ENCODE results near the gene HLA-DOA.
A peak's percentile ranks its signal among the peaks of the same experiment; 100 is the strongest.

Gene HLA-DOA

DNA sequence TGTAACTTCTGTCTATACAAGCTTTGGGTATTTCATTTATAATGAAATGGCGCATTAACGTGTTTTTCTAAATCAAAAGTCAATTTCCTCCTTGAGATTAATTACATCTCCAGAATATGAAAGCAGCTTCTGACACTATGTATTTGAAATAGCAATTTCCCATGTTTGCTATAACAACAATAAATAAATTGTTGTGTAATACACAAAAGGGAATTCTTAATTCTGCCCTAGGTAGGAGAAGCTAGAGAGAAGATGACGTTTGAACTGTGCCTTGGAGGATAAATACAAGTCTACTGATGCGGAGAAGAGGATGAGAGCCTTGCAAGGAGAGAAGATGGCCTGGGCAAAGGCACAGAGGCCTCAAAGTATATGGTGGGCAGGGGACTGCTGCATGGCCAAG is 7.6 kb upstream of the HLA-DOA start:
- no peak for DNase-seq (ENCODE audit: low read depth in 2 of 2, low spot score in 1 of 2)

GRCh38 chr6:33015798-33016197 is 6.4 kb upstream of the HLA-DOA start:
- DNase-seq (ENCODE audit: low read depth in 2 of 2, low spot score in 1 of 2) = no peak

DNA sequence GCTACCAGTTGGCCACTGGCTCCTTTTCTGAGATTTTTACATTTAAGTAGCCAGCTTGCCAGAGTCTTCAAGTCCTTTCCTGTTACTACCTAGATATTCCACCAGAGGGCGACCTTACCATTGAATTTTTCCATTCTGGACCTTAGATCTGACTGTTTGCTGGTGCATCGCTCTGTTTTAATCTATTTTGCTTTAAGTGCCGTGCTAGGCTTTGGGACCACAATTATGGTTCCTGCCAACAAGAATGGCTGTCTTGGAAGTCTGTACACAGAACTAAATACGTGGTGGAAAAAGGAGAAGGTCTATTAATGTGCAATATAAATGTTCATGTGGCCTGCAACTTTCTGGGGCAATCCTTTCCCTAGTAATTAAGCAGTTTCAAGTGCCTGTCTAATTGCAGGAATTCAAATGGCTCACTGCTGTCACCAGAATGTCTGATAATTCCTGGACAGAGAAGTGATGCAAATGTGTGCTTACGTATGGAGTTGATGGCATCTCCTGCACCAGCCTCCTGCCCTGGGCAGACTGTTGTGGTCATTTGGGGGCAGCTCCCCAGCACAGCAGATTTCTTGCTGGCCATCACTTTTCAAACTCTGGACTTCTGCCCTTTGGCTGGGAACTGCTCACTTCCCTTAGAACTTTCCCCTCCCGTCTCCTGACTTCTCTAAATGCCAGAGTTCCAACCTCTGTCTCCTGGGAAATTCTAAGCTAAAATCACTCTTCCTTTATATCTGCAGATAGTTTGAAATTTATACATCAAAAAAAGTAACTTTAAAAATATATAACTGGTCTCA is 5.6 kb upstream of the HLA-DOA start:
- DNase-seq (ENCODE audit: low read depth in 2 of 2, low spot score in 1 of 2) = peak; percentile 9 to 11

DNA sequence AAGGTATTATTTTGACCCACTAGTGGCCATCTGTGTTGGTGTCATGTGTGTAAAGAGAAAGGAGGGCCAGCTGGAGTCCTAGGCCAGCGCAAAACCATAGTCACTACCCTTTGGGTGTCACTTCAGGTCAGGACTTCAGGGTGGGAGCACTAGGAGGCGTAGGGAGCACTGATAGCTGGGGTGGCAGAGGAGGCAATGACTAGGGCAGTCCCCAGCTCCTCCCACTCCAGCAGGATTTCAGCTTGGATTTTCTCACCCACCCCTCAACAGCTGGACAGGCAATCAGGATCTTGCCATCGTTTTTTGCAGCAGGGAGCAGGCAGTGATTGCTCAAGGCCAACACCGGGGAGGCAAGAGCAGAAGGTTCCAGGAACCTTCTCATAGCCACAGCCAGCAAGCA is 4.2 kb upstream of the HLA-DOA start:
- no peak for DNase-seq (ENCODE audit: low read depth in 2 of 2, low spot score in 1 of 2)

DNA sequence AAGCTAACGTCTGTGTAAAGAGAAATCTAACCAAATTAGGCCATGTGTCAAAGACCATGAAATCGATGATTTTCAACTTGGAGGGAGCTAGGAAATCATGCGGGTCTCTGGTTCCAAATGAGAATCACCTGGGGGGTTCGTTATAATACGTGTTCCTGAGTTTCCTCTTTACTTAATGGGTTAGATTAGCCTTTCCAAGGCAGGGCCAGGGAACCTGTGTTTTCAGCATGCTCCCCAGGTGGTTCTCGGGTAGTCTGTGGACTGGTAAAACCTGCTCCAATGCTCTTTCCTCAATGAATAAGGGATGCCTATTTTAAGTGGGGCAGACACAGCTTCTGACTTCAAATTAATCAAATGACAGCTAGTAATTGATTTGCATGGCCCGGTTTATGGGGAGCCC is 965 bp upstream of the HLA-DOA start:
- no peak for DNase-seq (ENCODE audit: low read depth in 2 of 2, low spot score in 1 of 2)

GRCh38 chr6:33007831-33008400 is 1.5 kb downstream of the HLA-DOA start:
- DNase-seq (ENCODE audit: low read depth in 2 of 2, low spot score in 1 of 2) = no peak

- DNase-seq (ENCODE audit: low read depth in 2 of 2, low spot score in 1 of 2) = no peak
Observed at GRCh38 chr6:33004940-33005339, 4.5 kb downstream of the HLA-DOA start.

GRCh38 chr6:33001685-33002084 is 7.7 kb downstream of the HLA-DOA start:
- DNase-seq (ENCODE audit: low read depth in 2 of 2, low spot score in 1 of 2) = no peak

GRCh38 chr6:33000055-33000454 is 9.3 kb downstream of the HLA-DOA start:
- no peak for DNase-seq (ENCODE audit: low read depth in 2 of 2, low spot score in 1 of 2)

DNA sequence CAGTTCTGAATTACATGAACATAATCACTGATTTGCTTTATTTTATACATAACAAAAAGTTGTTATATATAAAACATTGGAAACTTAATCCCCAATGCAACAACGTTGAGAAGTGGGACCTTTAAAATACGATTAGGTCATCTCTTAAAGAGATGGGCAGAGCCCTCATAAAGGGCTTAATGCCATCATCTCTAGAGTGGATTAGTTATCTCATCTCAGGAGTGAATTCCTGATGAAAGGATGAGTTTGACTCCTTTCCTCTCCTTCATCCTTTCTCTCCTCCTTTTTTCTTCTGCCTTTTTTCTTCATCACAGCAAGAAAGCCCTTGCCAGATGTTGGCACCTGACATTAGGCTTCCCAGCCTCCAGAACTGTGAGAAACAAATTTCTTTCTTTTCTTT is 13.9 kb downstream of the HLA-DOA start:
- DNase-seq (ENCODE audit: low read depth in 2 of 2, low spot score in 1 of 2) = no peak

DNA sequence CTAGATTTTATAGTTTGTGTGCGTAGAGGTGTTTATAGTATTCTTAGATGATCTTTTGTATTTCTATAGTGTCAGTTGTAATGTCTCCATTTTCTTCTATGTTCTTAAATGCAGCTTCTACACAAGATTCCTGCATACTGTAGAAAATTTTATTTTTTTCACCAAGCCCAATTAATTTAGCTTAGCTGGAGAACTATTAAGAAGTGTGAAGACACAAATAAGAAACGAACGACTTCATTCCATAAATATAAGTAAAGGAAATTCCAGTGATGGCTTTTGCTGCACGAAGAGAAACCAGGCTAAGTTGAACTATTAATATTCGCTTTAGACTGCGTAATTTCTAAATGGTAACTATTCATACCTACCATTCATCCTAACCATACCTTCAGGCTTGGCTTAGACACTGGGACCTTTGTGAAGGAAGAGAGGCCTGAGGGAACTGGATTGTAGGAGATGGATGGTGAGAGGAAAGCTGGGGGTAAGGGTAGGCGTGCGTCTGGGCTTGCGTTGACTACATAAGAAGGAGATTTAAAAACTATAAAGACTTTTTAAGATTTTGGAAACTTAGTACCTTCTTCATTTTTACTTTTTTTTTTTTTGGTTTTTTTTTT is 15.9 kb downstream of the HLA-DOA start:
- DNase-seq (ENCODE audit: low read depth in 2 of 2, low spot score in 1 of 2) = no peak

GRCh38 chr6:32991972-32992371 is 17.4 kb downstream of the HLA-DOA start:
- no peak for DNase-seq (ENCODE audit: low read depth in 2 of 2, low spot score in 1 of 2)

DNA sequence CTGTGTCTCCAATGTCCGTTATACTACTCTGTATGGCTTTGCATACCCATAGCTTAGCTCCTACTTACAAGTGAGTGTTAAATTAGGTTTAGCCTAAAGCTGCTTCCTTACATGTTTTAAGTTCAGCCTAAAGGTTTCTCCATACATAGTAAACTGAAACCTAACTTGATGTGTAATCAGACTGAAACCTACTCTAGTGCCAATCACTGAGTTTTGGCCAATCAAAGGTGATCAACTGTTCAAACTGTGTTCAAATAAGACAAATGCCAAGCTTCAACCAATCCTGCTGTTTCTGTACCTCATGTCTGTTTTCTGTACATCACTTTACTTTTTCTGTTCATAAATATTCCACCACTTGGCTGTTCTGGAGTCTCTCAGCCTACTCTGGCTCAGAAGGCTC is 20.0 kb downstream of the HLA-DOA start:
- no peak for DNase-seq (ENCODE audit: low read depth in 2 of 2, low spot score in 1 of 2)

- DNase-seq (ENCODE audit: low read depth in 2 of 2, low spot score in 1 of 2) = peak; percentile 77 to 89
Observed at GRCh38 chr6:32984622-32985389, 24.6 kb downstream of the HLA-DOA start.

DNA sequence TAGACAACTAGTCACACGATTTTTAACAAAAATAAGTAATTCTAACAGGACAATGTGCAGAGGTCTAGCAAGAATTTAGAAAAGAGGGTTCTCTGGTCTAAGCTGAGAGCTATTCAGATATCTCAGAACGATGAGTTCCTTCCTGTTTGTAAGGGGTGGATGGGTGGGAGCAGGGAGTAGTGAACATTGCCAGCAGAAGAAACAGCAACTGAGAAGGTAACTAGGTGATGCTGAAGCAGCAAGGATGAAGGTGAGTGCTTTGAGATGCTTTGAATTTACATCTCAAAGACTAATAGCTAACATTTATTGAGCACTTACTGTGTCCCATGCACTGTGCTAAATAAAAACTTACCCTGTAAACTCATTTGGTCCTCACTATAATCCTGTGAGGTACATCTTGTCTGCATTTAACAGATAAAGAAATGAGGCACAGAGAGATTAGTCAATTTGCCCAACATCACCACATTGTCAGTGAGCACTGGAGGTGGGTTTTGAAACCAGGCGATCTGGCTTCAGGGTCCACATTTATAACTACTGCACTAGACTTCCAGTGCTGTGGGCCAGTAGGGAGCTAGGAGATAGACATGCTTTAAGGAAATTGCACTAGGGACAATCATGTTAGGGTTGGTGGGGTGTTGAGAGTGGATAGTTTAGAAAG is 25.3 kb downstream of the HLA-DOA start:
- DNase-seq (ENCODE audit: low read depth in 2 of 2, low spot score in 1 of 2) = no peak

DNA sequence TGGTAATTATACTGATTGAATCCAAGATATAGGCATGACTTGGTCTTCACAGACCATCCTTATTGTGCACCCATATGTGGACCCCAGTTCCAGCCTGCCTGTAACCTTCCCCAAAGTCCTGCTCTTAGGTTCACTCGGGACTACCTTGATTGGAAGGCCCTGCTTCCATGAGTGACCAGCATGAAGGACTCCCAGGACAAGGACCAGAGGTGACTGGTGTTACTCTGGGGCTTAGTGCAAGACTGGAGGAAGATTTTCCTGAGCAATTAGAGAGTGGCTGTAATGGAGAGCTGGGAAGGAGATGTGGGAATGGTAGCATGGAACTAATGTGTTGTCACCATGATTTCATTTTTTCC is 25.9 kb downstream of the HLA-DOA start:
- DNase-seq (ENCODE audit: low read depth in 2 of 2, low spot score in 1 of 2) = no peak

GRCh38 chr6:32982702-32983492 is 26.5 kb downstream of the HLA-DOA start:
- no peak for DNase-seq (ENCODE audit: low read depth in 2 of 2, low spot score in 1 of 2)

GRCh38 chr6:32982084-32982701 is 27.2 kb downstream of the HLA-DOA start:
- DNase-seq (ENCODE audit: low read depth in 2 of 2, low spot score in 1 of 2) = no peak

DNA sequence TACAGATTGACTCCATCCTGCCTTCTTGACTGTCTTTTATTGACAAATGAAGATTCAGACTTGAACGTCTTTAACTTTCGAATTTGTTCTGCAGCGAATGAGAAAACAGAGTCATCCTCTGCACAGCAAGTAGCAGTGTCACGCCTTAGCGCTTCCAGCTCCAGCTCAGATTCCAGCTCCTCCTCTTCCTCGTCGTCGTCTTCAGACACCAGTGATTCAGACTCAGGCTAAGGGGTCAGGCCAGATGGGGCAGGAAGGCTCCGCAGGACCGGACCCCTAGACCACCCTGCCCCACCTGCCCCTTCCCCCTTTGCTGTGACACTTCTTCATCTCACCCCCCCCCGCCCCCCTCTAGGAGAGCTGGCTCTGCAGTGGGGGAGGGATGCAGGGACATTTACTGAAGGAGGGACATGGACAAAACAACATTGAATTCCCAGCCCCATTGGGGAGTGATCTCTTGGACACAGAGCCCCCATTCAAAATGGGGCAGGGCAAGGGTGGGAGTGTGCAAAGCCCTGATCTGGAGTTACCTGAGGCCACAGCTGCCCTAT is 28.8 kb downstream of the HLA-DOA start:
- DNase-seq (ENCODE audit: low read depth in 2 of 2, low spot score in 1 of 2) = no peak
